ENCODE data around the gene BID.

BID gene

DNA sequence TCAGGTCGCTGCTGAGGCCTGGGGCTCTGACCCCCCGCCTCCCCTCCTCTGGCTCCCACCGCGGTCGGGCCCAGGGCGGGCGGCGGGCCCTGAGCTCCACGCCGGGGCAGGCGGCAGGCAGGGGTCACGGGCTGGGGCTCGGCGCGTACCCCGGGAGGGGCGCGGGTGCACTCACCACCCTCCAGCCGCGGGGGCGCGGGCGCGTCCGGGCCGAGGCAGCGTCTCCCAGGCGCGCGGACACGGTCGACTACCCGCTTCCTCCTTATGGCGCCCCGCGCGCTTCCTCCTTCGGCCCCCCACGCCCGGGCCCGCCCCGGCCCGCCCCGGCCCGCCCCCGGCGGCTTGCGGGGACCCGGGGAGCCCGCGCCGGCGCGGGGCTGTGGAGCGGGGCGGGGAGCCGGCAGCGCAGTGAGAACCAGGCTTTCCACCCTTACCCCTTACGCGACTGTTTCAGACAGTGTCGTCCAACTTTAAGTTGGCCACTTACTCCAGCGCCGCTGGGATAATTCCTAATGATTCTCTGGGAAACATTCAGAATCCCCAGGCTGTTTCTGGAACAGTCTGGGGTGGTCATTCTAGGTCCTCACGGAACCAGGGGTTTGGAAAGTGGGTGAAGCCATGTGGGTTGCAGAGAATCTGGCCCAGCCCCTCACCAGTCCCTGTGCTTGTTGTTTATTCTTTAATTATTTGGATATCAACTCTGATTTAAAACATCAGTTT is at the start of gene BID:
Gene BID, minus strand, starts transcription at position 264 of the 720 bp plus-strand sequence. CDS start 24,353 bp downstream, outside the sequence.
- DNase-seq (ENCODE audit: low read depth in 3 of 3): no peak

DNA sequence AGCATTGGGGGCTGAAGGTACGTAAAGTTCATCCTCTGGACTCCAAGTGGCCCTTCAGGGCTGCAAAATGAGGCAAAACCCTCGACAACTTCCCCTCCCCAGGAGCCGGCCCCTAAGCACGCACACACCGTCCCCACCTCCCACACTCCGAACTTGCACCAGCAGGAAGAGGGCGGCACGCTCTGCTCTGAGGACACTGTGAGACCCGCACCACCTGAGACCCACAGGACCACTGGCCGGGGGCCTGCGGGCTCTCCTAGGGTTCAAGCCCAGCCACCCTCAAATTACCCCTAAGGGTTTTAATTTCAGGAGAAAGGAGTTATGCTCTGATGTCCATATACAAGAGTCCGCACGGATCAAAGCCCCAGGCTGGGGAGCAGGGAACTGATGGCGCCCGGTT is 49.7 kb upstream of the BID start:
- no peak for DNase-seq (ENCODE audit: low read depth in 3 of 3)

DNA sequence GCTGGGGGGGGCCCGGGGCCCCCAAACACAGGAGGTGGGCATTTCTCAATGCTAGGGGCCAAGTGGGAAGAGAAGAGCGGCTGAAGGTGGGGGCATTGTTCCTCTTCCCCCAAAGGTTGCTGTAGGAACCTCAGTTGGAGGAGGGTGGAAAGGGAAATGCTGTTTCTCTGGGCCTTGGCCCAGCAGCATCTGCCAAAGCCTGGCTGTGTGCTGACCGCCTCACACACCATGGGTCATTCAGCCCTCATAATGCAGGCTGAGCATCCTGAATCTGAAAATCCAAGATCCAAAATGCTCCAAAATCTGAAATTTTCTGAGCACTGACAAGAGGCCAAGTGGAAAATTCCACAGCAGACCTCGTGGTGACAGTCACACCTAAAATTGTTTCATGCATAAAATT is 49.0 kb upstream of the BID start:
- no peak for DNase-seq (ENCODE audit: low read depth in 3 of 3)

DNA sequence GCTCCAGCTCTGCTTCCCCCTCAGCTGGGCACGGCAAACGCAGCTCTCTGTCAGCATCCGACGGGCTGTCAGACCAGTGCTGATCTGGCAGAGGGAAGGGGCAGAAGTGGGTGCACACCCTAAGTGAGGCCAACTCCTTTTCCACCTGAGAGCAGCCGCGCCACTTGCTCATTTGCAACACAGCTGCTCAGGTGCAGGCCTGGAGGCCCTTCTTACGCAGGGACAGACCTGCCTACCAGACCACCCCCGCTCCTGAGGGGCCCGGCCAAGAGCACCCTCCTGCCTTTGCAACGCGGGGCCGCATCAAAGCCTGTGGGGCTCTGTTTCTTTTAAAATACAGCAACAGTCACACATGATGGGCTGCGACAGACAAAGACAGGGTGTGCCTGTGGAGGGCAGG is 47.8 kb upstream of the BID start:
- no peak for DNase-seq (ENCODE audit: low read depth in 3 of 3)

DNA sequence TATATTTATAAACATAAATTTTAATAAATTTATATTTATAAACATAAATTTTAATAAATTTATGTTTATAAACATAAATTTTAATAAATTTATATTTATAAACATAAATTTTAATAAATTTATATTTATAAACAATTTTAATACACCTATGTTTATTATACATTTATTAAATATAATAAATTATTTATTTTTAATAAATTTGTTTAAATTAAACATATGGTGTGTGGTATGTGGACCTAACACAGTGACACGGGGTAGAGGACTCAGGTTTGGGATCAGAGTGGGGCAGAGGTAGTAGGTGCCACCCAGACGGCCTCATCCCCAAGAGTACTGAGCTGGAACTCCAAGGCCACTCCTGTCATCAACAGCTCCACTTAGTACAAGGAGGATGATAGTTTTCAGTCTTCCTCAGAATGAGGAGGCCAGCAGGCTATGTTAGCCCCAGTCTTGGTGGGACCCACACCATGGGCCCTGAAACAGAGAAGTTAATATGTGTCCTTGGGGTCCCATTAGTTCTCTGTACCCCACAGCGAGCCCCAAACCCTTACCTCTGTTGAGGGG is 46.7 kb upstream of the BID start:
- DNase-seq (ENCODE audit: low read depth in 3 of 3): no peak

DNA sequence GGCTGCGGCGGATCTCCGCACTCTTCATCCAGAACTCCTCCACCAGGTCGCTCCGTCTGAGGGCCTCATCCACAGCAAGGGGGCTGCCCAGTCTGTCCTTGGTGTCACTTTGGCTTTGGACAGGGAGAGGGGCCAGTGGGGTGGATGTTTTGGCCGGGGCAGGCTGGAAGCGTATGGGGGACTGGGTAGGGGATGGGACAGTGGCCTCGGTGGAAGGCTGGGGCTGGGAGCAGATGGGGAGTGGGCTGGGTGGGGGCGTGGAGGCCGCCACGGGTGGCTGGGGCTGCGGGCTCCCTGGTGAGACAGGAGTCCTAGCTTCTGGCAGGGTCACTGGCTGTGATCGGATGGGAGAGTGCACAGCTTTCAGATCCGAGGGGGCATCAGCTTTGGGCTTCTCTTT is 44.4 kb upstream of the BID start:
- no peak for DNase-seq (ENCODE audit: low read depth in 3 of 3)

DNA sequence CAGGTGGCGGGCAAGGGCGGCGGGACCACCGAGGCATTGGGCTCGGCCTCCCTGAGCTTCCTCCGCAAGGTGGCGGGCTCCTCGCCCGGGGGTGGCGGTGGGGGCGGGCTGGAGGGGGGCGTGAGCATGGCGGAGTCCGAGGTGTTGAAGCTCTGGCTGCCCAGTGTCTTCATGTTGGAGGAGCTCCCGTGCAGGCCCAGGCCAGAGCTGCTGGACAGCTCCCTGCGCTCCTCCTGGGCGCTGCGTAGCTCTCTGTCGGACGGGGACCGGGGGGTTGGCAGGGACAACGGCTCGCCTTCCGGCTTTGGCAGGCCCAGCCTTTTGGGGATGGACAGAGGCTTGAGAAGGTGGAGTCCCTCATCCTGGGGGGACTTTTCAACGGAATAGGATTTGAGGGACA is 43.9 kb upstream of the BID start:
- no peak for DNase-seq (ENCODE audit: low read depth in 3 of 3)

DNA sequence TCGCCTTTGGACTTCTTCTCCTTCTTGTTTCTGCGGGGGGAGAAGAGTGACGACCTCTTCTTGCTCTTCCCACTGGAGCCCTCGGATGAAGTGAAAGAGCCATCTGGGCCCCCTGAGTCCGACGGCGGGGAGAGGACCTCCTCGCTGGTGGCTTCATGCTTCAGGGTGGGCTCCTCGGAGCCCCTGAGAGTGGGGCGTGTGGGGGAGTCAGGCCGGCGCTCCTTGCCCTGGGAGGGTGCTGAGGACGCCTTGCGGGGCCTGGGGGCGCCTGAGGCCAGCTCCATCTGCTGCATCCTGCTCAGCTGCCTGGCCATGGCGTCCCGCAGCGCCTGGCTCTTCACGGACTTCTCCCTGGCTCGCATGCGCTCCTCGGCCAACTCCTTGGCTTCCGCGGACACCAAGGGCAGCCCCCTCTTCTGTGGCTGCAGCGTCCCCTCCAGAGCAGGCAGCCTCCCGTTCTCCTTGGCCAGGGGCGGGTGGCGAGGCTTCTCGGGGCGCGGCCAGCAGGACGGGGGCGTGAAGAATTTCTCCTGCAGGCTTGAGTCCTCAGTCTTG is 43.3 kb upstream of the BID start:
- DNase-seq (ENCODE audit: low read depth in 3 of 3): no peak

DNA sequence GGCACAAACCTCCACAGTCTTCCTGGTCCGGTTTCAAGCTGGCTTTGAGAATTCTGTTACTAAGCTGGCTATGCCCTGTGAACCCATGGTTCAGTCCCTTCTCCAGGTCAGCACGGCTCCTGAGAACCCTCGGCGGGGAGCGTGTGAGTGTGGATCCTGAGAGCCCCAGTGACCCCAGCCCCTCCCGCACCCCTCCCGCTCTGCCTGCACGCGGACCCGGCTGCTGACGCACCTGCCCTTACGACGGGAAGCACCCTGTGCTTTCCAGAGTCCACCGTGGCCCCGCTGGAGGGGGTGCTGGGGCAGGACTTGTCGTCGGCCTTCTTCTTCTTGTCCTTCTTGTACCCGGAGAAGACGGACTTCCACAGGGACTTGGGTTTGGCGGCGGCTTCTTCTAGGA is 42.8 kb upstream of the BID start:
- no peak for DNase-seq (ENCODE audit: low read depth in 3 of 3)

DNA sequence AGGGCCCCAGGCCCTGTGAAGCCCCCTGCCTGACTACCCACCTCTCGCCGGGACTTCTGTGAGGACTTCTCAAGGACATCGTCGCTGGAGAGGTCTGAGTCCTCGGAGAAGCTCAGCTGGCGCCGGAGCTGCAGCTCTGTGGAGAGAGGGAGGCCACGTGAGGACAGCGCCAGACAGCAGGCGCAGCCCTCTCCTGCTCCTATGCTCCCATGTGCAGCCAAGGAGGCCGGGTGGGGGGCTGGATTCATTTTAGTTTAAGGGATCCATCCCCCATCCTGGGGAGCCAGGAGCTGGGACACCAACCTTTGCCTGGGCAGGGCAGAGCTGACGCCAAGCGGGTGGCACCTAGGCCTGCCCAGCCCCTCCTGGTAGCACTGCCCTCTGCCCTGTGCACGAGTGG is 42.4 kb upstream of the BID start:
- DNase-seq (ENCODE audit: low read depth in 3 of 3): no peak

DNA sequence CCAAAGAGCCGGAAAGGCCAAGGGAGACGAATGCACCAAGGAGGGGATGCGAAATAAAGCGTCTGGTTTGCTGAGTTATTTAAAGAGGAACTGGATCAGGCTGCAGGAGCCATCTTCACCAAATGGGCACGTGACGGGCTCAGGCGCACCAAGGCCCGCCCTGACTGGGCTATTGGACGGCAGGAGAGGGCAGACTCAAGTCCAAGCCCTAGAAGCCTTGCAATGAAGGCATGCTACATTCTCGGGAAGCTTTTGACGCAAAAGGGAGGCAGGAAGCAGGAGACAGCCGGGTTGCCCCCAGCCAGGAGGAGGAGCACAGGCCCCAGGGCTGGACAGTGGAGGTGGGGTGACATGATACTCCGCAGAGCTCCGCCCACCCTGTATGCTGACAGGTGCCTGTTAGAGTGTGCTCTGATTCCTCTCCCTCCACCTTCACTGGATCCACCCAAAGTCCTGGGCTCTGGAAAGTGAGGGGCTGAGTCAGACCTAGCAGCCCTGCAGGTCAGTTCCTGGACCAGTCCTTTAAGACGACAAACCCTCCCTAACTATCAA is 41.5 kb upstream of the BID start:
- DNase-seq (ENCODE audit: low read depth in 3 of 3): no peak

DNA sequence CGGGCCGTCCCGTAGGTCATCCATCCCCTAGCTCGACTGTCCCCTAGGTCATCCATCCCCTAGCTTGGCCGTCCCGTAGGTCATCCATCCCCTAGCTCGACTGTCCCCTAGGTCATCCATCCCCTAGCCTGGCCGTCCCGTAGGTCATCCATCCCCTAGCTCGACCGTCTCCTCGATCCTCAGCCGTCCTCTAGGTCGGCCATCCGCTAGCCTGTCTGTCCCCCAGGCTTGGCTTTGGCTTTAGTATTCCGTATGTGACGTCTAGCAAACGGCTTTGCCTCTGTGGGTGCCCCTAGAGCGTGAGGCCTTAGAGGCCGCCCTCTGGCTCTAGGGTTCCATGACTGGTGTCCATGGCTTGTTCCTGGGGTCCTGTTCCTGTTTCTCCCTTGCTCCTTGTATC is 40.6 kb upstream of the BID start:
- no peak for DNase-seq (ENCODE audit: low read depth in 3 of 3)

DNA sequence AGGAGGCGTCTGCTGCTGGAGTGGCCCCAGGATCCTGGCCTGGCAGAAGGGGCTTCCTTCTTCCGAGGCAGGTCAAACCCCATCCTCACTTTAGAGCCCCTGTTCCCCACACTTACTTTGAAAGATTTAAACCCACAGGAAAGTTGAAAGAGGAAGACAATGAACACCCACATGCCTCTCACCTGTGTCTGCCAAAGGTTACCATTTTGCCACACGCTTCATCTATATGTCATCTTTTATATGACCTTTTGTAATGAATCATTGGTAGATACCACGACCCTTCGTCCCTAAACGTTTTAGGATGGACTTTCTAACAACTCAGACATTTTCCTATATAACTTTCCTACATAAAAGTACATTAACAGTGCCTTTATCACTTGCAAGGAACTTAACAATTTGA is 39.8 kb upstream of the BID start:
- no peak for DNase-seq (ENCODE audit: low read depth in 3 of 3)

DNA sequence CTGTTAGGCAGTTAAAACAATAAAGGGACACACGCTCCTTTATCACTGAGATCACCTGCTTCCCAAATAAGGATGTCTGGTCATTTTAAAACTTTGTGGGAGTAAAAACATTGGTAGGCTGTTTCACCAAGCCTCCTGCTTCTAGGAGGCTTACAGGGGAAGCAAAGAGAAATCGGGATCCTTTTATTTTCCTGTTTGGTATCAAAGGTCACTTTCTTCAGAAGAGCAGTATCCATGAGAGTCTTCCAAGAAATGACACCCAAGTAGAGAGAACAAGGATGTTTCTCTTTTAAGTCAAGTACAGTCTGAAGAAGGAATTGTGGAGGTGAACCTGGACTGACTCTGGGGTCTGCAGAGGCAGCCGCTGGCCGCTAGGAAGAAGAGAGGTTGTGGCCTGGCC is 36.9 kb upstream of the BID start:
- no peak for DNase-seq (ENCODE audit: low read depth in 3 of 3)

DNA sequence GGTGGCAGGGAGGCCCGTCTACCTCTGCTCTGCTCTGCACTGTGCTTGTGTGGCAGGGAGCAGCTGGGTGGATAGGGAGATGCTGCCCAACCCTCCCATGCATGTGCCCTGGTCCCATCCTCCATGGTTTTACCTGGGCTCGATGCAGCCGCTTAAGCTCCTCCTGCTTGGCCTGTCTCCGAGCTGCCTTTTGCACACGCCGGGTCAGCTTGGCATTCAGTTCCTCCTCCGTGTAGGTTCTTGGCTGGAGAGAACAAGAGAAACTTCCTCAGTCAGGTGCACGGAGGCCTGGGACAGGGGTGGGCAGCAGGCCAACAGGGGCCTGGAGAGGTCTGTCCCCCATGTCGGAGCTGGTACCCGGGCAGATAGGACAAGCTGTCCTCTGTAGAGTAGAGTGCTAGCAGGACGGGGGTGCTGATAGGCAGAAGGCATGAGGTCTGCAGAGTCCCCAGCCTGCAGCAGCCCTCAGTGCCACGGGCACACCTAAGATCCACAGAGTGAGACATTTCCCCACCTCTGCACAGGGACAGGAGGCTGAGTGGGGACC is 36.4 kb upstream of the BID start:
- DNase-seq (ENCODE audit: low read depth in 3 of 3): no peak

DNA sequence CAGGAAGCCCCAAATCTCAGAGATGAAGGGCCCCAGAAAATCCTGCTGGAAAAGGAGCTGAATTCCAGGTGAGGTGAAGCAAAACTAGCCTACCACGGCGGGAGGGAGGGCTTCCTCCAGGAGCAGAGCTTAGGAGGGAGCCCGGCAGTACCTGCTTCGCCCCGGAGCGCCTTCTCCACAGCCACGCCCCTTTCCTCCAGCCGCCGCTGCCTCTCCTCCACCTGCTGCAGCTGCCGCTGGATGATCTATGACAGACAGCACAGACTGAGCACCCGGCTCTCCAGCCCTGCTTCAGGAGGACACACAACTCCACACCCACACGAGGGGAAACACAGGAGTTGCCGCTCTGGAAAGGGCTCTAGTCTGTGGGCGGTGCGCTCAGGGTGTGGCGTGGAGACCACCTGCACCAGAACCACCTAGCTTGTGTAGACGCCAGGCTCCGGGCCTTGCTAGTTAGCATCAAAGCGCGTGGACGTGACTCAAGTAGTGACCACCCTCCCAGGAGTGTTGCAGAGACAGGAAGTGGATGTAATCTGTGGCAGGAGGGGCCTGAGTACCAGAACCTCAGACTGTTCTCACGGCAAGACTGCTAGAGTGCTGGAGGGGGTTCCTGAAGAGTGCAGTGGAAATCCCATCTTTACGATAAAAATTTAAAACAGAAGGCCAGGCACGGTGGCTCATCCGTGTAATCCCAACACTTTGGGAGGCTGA is 34.6 kb upstream of the BID start:
- no peak for DNase-seq (ENCODE audit: low read depth in 3 of 3)

DNA sequence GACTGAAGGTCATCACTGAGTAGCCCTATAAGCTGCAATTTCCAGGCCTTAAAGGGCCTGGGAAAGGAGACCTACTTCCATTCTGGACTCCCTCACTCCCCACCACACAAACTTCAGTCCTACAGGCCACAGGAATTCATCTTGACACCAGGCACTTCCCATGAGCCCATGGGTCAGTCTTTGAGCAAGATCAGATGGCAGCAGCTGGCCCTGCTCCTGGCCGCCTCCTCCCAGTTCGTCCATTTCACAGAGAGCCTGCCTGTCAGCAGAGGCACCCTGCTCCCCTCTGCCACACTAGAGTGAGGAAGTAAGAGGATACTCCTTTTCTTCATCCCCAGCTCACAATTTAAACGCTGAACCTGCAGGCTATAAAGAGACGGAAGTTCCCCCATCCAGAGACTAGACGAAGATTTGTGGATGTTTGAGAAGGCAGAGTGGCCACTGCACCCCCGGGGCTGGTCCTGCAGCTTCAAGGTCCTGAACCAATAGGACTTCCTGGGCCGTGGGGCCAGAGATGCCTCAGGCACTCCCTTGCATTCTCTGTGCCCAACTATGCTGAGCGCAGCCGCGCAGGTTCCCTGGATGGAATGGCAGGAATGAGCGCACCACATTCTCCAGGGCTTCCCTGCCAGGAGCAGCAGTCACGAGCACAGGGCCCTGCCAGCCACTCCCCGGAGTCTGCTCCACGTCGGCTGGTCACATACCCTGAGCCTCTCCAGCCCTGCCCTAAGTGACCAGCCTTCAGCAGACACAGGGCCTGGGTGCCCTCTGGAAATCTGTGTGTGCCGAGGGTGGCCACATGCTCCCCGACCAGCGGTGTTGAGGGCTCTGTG is 33.5 kb upstream of the BID start:
- DNase-seq (ENCODE audit: low read depth in 3 of 3): no peak

DNA sequence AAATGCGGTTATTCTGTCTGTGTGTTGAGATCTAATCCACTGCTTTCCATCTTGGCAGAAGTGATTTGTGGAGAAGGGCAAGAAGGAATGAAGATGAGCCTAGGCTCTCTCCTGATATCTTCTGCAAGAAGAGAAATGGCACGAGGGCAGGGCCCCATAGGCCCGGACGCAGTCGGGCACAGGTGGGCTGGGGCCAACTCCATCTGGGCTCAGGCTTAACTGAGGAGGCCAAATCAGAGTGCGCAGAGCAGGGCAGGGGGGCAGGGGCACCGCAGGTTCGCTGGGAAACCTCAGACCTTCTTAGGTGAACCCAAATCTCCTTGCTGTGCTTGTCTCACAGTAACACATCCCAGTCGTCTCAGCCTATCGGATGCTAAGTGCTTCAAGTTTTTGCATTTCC is 32.8 kb upstream of the BID start:
- DNase-seq (ENCODE audit: low read depth in 3 of 3): no peak

DNA sequence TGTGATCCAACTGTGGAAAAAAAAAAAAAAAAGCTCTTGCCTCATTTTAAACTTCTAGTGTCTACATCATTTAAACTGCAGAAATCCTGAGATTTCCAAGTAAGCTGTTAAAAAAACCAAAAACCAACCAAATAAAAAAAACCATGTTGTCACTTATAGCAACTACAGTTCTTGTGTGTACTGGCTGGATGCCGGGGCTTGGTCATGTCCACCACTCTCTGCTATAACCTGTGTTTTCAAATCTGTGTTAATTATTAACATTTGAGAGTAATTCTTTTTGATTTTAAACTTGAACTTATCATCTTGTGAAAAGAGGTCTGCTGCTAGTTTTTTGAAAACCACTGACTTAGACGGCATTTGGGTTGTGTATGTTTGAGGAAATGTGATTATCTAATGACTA is 32.2 kb upstream of the BID start:
- DNase-seq (ENCODE audit: low read depth in 3 of 3): no peak

DNA sequence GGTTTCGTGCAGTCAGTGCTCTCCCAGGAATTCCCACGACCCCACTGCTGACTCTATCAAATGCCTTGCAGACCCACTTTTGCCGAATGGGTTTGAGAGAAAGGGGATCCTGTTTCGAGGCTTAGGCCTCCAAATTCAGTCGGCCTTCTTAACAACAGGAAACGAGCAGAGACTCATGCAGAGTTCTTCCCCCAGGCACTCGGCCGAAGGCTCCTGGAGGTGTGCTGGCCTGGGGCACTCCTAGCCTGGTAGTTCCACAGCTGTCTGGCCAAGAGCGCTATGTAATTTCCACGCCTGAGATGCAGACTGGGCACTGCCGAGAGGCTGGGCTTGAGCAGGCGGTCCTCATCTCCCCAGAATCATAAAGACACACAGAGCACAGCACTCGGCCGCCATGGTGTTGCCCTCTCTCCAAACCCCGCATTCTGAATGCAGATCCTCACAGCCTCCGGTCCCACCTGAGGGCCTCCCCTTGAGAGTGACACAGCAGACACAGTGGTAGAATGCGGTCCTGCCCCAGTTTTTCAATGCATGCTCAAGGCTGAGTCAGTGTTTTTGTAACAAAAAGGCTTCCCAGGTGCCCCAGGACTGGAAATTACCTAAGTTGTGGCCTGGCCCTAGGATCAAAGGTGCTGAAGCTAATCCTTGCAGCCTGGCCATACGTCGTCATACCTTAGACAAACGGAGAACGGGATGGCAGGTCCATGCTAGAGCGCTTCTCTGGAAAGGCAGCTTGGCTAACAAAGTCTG is 30.2 kb upstream of the BID start:
- no peak for DNase-seq (ENCODE audit: low read depth in 3 of 3)
